Lower leg skin (tissue), 4 donors: ENCODE data around the gene ABCD4. TPM values are rescaled to one million over a fixed set of nuclear protein-coding genes. Genes with fewer than 3 reads are reported as not detected.
"Not testable (repeated sequence)": the region's sequence is repeated elsewhere in the genome, so short reads cannot be mapped to it uniquely, and the experiment has no call there.

ENCODE experiments used
- DNase-seq, 2 donors: peaks; one replicate each; pipeline ENCODE4 v3.0.0-alpha.2; 2019; ENCODE audit warnings: low spot score in 2 of 2
- H3K4me3 ChIP-seq: fragments of 200-600 bp; sonication (generic); 2 replicates; pipeline ENCODE4 v1.5.1; 2017; ENCODE audit warnings: mild to moderate bottlenecking, low read depth; ENCODE audit not compliant: poor library complexity, severe bottlenecking
- POLR2A ChIP-seq, 2 donors: fragments of 450-650 bp; IDR thresholded peaks; one replicate each; pipeline ENCODE4 v1.6.1; 2016 to 2017; ENCODE audit warnings: antibody characterized with exemption in 2 of 2, mild to moderate bottlenecking in 1 of 2, moderate library complexity in 1 of 2
- WGBS, 2 donors: methylation state at CpG; one replicate each; pipeline ENCODE4 v1.1.5; 2018; 5-methylcytosine and 5-hydroxymethylcytosine counted together
- intact Hi-C: fragments of 100-400 bp; cut with DNase I; formaldehyde crosslinking; loops from one replicate; pipeline ENCODE4 v1.15.0; 2023; ENCODE audit warnings: low total_unique reads
- total RNA-seq, 4 donors: library from RNA; depleted of rRNA; stranded (reverse); fragments of >200 nt; gene quantifications; one replicate each; pipeline ENCODE4 v1.1.0, GENCODE V29; 2016
- TF ChIP-seq, protein P1 (sequence below), 3 donors: fragments of 450-650 bp; IDR thresholded peaks; one replicate each; pipeline ENCODE4 v1.5.1; 2016; ENCODE audit warnings: antibody characterized with exemption in 3 of 3, mild to moderate bottlenecking in 3 of 3, moderate library complexity in 2 of 3

ABCD4 gene
- total RNA-seq, 4 donors from 2014 or later, result 29.6 to 50.3 (median 33.9) TPM

DNA sequence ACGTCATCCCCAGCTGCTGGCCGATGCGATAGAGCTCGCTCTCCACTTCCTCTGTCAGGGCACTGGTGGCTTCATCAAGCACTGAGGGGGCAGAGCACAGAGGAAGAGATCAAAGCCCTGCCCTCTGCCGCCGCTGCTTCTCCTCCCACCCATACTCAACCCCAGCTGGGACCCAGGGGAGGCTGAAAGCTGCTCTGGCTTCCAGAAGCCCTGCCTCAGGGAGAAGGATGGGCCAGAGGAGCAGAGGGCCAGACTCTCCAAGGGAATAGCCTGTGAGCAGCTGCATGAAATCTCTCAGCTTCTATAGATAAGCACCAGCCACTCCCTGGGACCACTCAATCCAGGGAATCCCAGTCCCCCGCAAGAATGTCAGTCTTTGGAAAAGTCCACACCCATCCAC, 16.0 kb downstream of the ABCD4 start:
- intact Hi-C loops, result no loop called here
- TF ChIP-seq, protein P1, sequence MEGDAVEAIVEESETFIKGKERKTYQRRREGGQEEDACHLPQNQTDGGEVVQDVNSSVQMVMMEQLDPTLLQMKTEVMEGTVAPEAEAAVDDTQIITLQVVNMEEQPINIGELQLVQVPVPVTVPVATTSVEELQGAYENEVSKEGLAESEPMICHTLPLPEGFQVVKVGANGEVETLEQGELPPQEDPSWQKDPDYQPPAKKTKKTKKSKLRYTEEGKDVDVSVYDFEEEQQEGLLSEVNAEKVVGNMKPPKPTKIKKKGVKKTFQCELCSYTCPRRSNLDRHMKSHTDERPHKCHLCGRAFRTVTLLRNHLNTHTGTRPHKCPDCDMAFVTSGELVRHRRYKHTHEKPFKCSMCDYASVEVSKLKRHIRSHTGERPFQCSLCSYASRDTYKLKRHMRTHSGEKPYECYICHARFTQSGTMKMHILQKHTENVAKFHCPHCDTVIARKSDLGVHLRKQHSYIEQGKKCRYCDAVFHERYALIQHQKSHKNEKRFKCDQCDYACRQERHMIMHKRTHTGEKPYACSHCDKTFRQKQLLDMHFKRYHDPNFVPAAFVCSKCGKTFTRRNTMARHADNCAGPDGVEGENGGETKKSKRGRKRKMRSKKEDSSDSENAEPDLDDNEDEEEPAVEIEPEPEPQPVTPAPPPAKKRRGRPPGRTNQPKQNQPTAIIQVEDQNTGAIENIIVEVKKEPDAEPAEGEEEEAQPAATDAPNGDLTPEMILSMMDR (IDR thresholded peaks at IDR 0.05), result no peak
- TF ChIP-seq POLR2A (IDR thresholded peaks at IDR 0.05), result no peak
- DNase-seq, result no peak
- WGBS, 2 donors, result 85 to 87% methylated on average over 7 of the region's 7 CpGs
- no peak overlapping the region for H3K4me3 ChIP-seq

DNA sequence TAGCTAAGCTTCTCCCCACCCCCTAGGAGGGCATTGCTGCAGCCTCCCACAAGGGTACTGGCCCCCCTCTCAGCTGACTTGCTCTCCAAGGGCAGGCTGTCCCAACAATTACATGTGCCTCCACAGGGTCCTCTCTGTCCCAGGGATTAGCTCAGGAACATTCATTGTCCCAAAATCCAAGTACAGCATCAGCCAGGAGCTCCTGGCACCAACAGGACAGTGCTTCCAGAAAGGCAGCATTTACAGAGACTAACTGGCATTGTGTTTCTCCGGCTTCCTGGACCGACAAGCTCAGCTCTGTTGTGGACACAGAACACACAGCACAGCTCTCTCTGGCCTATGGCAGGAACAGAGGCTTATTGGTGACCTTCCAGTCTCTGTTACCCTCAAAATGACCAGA, 21.7 kb downstream of the ABCD4 start:
- TF ChIP-seq POLR2A (IDR thresholded peaks at IDR 0.05), result no peak
- TF ChIP-seq, protein P1 (IDR thresholded peaks at IDR 0.05), result no peak
- 93 to 95% methylated on average over 2 of the region's 2 CpGs for WGBS, 2 donors
- no peak overlapping the region for H3K4me3 ChIP-seq
- intact Hi-C loops, result no loop called here
- DNase-seq, result no peak

DNA sequence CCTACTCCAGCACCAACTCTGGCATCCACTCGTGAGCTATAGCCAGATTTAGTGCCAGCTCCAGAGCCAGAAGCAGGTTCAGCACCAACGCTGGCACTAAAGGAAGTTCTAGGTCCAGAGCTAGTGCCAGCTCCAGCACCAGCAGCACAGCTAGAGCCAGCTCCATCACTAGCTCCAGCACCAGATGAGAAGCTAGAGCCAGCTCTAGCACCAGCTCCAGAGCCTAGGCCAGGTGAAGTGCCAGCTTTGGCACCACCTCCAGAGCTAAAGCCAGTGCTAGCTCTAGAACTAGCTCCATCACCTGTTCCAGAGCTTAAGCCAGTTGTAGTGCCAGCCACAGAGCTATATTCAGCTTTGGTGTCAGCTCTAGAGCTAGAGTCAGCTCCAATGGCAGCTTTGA, 24.7 kb downstream of the ABCD4 start:
- H3K4me3 ChIP-seq, result no peak overlapping the region
- TF ChIP-seq, protein P1 (IDR thresholded peaks at IDR 0.05), result no peak
- TF ChIP-seq POLR2A (IDR thresholded peaks at IDR 0.05), result no peak
- 81 to 86% methylated on average over 2 of the region's 2 CpGs for WGBS, 2 donors
- no peak for DNase-seq
- intact Hi-C loops, result no loop called here

DNA sequence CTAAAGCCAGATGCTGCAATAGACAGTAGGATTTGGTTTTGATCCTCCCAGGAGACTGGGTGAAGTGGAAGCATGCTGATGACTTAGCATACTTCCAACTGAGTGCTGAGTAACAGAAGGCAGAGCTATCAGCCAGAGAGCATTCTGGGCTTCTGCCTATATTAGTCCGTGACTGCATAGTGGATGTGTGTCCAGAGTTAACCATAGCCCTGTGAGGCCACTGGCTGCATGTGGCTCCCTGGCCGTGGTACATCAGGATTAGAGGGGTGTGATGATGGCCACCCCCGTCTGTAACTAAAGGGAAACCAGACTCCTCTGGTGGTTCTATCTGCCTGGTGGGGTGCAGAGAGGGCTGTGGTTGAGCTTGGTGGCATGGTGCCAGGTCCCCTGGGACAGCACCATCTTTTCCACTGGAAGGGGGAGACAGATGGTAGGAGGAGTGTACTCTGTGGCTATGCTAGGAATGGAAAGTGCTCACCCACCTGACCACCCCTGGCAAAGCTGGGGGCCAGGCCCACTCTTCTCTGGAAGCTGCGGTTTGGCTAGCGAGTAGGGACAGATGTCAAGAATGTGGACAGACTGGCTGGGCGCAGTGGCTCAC, 27.4 kb downstream of the ABCD4 start:
- TF ChIP-seq, protein P1 (IDR thresholded peaks at IDR 0.05), result no peak
- no peak for TF ChIP-seq POLR2A (IDR thresholded peaks at IDR 0.05)
- no peak overlapping the region for H3K4me3 ChIP-seq
- DNase-seq, result no peak
- intact Hi-C loops, result no loop called here
- 58 to 61% methylated on average over 5 to 6 of the region's 6 CpGs for WGBS, 2 donors

DNA sequence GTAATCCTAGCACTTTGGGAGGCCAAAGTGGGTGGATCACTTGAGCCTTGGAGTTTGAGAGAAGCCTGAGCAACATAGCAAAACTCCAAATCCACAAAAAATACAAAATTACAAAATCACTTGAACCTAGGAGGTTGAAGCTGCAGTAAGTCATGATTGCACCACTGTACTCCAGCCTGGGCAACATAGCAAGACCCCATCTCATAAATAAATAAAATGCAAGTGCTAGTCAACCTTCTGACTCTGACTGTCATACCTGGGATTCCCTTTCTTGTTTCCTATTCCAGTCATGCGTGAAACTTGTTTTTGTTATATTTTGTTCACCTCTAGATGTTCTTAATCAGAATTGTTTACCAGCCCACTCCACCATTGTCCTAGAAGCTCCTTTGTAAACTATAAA, 31.4 kb downstream of the ABCD4 start:
- intact Hi-C loops, result no loop called here
- TF ChIP-seq, protein P1 (IDR thresholded peaks at IDR 0.05), result no peak
- no peak for TF ChIP-seq POLR2A (IDR thresholded peaks at IDR 0.05)
- 93 to 94% methylated on average over 1 of the region's 1 CpG for WGBS, 2 donors

DNA sequence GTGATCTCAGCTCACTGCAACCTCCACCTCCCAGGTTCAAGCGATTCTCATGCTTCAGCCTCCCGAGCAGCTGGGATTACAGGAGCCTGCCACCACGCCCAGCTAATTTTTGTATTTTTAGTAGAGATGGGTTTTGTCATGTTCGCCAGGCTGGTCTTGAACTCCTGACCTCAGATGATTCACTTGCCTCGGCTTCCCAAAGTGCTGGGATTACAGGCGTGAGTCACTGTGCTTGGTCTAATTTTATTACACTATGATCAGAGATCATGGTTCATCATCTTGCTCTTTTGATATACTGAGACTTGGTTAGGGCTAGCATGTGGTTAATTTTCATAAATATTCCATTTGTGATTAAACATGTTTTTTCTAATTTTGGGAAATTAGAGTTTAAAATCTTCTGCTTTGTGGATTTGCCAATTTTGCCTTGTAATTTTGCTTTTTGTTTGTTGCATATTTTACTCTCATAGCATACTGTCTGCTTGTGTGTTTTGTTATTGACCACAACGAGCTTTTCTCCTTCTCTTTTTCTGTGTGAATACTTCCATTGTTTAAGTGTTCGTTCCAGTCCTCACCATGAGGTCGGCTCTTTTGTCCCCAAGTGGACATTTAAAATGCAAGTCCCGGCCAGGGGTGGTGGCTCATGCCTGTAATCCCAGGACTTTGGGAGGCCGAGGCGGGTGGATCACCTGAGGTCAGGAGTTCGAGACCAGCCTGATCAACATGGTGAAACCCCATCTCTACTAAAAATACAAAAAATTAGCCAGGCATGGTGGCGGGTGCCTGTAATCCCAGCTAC, 32.2 kb downstream of the ABCD4 start:
- intact Hi-C loops, DNase-seq, H3K4me3 ChIP-seq: not testable (repeated sequence)
- WGBS, 2 donors, result 59 to 60% methylated on average over 14 of the region's 14 CpGs

More for the DNA sequence above, 31.4 kb downstream of the ABCD4 start:
- DNase-seq, result no peak
- no peak overlapping the region for H3K4me3 ChIP-seq
